HG03342 (cell line): ENCODE data around the gene DPYSL3.
"Not testable (repeated sequence)": the region's sequence is repeated elsewhere in the genome, so short reads cannot be mapped to it uniquely, and the experiment has no call there.

Experiments
- ATAC-seq: cut with Tn5 transposase; IDR thresholded peaks from one replicate; pipeline ENCODE4 v1.9.1; 2021; ENCODE audit warnings: mild to moderate bottlenecking, moderate library complexity; ENCODE audit not compliant: unreplicated experiment

Gene DPYSL3

GRCh38 chr5:147373328-147373727, 136.5 kb downstream of the DPYSL3 start:
- ATAC-seq, result no peak

- ATAC-seq, result no peak
These were observed 137.7 kb downstream of the DPYSL3 start for GRCh38 chr5:147372191-147372590.

- no peak for ATAC-seq
These were observed 138.6 kb downstream of the DPYSL3 start for GRCh38 chr5:147371290-147371689.

DNA sequence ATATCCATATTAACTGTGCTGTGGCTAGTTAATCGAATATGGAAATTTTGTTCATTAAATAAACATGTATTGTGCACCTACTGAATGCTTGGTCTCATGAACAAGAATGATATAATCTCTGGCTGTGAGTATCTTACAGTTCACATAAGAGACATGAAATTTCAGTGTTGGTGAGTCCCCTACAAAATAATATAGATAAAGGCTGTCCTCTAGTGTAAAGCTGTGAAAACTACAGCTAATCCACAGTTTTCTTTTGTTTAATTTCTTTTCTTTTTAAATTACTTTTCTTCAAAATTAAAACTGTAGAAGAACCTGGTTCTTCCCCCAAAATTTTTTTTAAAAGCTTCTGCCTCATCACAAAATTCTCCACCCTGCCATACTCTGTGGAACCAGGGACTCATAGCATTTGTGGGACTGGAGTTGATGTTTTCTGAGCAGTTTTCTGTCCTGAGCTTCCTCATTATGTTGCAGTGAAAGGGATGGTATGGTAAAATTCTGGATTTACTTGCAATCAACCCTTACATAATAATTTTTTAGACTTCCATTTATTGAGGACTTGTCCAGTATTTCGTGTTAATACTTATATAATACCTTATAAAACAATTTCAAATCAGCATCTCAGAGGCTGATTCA, 140.0 kb downstream of the DPYSL3 start:
- ATAC-seq, result no peak

DNA sequence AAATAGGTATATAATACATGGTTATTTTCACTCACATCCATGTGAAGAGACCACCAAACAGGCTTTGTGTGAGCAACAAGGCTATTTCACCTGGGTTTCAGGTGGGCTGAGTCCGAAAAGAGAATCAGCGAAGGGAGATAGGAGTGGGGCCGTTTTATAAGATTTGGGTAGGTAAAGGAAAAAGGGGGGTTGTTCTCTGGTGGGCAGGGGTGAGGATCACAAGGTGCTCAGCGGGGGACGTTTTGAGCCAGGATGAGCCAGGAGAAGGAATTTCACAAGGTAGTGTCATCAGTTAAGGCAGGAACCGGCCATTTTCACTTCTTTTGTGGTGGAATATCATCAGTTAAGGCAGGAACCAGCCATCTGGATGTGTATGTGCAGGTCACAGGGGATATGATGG, 142.5 kb downstream of the DPYSL3 start:
- ATAC-seq, result not testable (repeated sequence)

- no peak for ATAC-seq
These were observed 148.3 kb downstream of the DPYSL3 start for GRCh38 chr5:147361441-147362175.

- ATAC-seq, result no peak
These were observed 149.1 kb downstream of the DPYSL3 start for GRCh38 chr5:147360816-147361215.

GRCh38 chr5:147359581-147359980, 150.3 kb downstream of the DPYSL3 start:
- ATAC-seq, result no peak

GRCh38 chr5:147359101-147359500, 150.8 kb downstream of the DPYSL3 start:
- no peak for ATAC-seq

GRCh38 chr5:147349241-147349640, 160.6 kb downstream of the DPYSL3 start:
- no peak for ATAC-seq

DNA sequence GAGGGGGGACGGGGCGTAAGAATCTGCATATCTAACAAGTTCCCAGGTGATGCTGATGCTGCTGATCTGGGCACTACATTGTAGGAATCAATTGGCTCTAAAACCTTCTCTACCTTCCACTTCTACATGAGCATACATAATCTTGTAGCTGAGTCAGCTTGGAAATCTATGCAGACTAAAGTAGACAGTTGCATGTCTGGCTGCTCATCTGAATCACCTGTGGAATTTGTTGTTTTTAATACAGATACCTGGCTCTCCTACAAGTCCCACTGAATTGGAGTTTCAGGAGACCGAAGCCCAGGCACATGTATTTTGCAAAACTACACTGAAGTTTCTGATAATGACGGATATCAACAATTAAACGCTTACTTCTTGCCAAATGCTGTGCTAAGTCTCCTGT, 161.4 kb downstream of the DPYSL3 start:
- no peak for ATAC-seq

DNA sequence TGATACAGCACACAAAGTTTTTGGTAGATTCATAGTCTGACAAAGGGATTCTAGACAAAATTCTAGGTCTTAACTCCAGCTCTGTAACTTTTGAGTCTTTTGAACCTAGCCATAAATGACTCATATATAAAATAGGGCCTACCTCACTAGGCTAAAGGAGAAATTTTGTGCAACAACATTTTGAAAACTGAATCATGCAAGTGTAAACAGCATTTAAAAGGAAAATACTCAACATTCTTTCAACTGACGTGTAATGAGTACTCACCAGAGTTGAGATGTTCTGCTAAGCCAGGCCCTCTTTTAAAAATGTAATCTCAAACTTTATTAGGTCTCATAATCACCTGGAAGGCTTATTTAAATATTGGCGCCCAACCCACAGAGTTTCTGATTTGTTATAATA, 161.8 kb downstream of the DPYSL3 start:
- no peak for ATAC-seq

DNA sequence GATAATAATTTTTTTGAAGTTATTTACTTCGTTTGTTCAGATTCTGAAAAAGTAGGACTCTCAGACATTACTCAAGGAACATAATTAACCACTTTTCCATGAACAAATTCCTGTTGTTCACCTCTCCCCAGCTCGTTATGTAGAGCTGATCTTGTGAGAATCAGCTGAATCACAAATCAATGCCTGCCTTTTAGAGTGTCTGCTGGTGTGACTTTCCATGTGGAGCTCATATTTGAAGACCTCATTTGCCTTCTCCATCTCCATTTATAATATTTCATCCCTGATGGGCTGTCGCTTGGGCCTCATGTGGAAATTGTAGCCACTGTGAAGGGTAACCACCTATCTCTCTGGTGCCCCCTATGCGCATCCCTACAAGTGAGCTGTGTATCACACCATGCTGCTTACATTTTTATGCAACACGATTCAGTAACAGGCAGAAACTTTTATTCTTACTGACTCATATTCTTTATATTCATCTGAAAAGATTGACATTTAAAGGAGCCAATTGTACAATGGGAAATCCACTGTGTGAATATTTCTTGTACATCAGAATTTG, 163.8 kb downstream of the DPYSL3 start:
- ATAC-seq, result no peak

DNA sequence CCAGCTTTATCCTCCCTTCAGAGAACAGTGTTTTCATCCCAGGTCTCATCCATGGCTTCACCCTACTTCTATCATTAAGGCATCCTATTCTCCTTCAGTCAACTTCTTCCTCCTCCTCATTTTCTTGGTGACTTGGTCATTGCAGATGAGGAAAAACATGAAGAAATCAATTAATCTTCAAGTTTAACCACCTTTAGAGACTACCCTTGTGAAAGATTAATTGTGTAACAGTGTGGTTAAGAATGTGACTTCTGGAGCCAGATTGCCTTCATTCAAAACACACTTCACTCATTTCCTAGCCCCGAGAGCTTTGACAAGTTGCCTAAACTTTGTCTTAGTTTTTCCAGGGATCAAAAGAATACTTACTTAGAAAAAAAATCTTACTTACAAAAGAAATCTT, 165.0 kb downstream of the DPYSL3 start:
- ATAC-seq, result no peak

GRCh38 chr5:147341345-147341744, 168.5 kb downstream of the DPYSL3 start:
- no peak for ATAC-seq

GRCh38 chr5:147340941-147341340, 168.9 kb downstream of the DPYSL3 start:
- ATAC-seq, result no peak
